ENCODE measurements around the gene METTL17.
"Not testable (repeated sequence)": the region's sequence is repeated elsewhere in the genome, so short reads cannot be mapped to it uniquely, and the experiment has no call there.

Gene METTL17

GRCh38 chr14:20989787-20990600 lies at the start of gene METTL17:
TSS of gene METTL17 (plus strand) at chr14:20989980. CDS start at chr14:20990003, 23 bp downstream.
- DNase-seq (ENCODE audit: low read depth, low spot score), result peak; percentile 89

GRCh38 chr14:20945146-20945545 lies 44.6 kb upstream of the METTL17 start:
- not testable (repeated sequence) for DNase-seq (ENCODE audit: low read depth, low spot score)

- DNase-seq (ENCODE audit: low read depth, low spot score), result not testable (repeated sequence)
Observed at GRCh38 chr14:20946707-20947106, 43.1 kb upstream of the METTL17 start.

GRCh38 chr14:20954736-20955537 lies 34.8 kb upstream of the METTL17 start, which contains the start of gene RNASE2:
TSS of gene RNASE2 (plus strand) at chr14:20955487. CDS start at chr14:20955772, 285 bp downstream.
- DNase-seq (ENCODE audit: low read depth, low spot score), result not testable (repeated sequence)

- not testable (repeated sequence) for DNase-seq (ENCODE audit: low read depth, low spot score)
Observed at GRCh38 chr14:20955538-20955873, 34.3 kb upstream of the METTL17 start.

- no peak for DNase-seq (ENCODE audit: low read depth, low spot score)
Observed at GRCh38 chr14:20956376-20956976, 33.3 kb upstream of the METTL17 start.

GRCh38 chr14:20958946-20959345 lies 30.8 kb upstream of the METTL17 start:
- not testable (repeated sequence) for DNase-seq (ENCODE audit: low read depth, low spot score)

GRCh38 chr14:20969336-20969735 lies 20.4 kb upstream of the METTL17 start:
- DNase-seq (ENCODE audit: low read depth, low spot score), result no peak

GRCh38 chr14:20970647-20970982 lies 19.2 kb upstream of the METTL17 start:
- DNase-seq (ENCODE audit: low read depth, low spot score), result no peak

- DNase-seq (ENCODE audit: low read depth, low spot score), result peak; percentile 68
Observed at GRCh38 chr14:20970983-20971704, 18.6 kb upstream of the METTL17 start.

GRCh38 chr14:20971705-20972021 lies 18.1 kb upstream of the METTL17 start:
- DNase-seq (ENCODE audit: low read depth, low spot score), result no peak

GRCh38 chr14:20973501-20973900 lies 16.3 kb upstream of the METTL17 start:
- no peak for DNase-seq (ENCODE audit: low read depth, low spot score)

- no peak for DNase-seq (ENCODE audit: low read depth, low spot score)
Observed at GRCh38 chr14:20976291-20976690, 13.5 kb upstream of the METTL17 start.

GRCh38 chr14:20978687-20979086 lies 11.1 kb upstream of the METTL17 start:
- no peak for DNase-seq (ENCODE audit: low read depth, low spot score)

- DNase-seq (ENCODE audit: low read depth, low spot score), result no peak
Observed at GRCh38 chr14:20980906-20981305, 8.9 kb upstream of the METTL17 start.

- no peak for DNase-seq (ENCODE audit: low read depth, low spot score)
Observed at GRCh38 chr14:20982646-20983369, 7.0 kb upstream of the METTL17 start.

- not testable (repeated sequence) for DNase-seq (ENCODE audit: low read depth, low spot score)
Observed at GRCh38 chr14:20985650-20986049, 4.1 kb upstream of the METTL17 start.

- DNase-seq (ENCODE audit: low read depth, low spot score), result peak; percentile 46
Observed at GRCh38 chr14:20986811-20987210, 3.0 kb upstream of the METTL17 start.

GRCh38 chr14:20988717-20989470 lies 886 bp upstream of the METTL17 start:
- no peak for DNase-seq (ENCODE audit: low read depth, low spot score)

GRCh38 chr14:20989471-20989786 lies 351 bp upstream of the METTL17 start:
- DNase-seq (ENCODE audit: low read depth, low spot score), result no peak

GRCh38 chr14:20996521-20996920 lies 6.7 kb downstream of the METTL17 start:
- DNase-seq (ENCODE audit: low read depth, low spot score), result no peak
